DOHH2 (cell line): Measurements from ENCODE around the gene BIVM.

Source experiments
- EZH2phosphoT487 ChIP-seq: fragments of 200-600 bp; sonication (generic); IDR thresholded peaks from 2 replicates; pipeline ENCODE4 v1.6.1; 2017; ENCODE audit warnings: borderline replicate concordance, mild to moderate bottlenecking, antibody characterized with exemption, low read length, moderate library complexity, mixed read lengths
- TF ChIP-seq, protein P1 (sequence below): fragments of 200-600 bp; sonication (generic); IDR thresholded peaks from one replicate; pipeline ENCODE4 v1.5.1; 2014; ENCODE audit warnings: antibody characterized with exemption, mild to moderate bottlenecking, low read depth, low read length; ENCODE audit not compliant: poor library complexity, severe bottlenecking

DNA sequence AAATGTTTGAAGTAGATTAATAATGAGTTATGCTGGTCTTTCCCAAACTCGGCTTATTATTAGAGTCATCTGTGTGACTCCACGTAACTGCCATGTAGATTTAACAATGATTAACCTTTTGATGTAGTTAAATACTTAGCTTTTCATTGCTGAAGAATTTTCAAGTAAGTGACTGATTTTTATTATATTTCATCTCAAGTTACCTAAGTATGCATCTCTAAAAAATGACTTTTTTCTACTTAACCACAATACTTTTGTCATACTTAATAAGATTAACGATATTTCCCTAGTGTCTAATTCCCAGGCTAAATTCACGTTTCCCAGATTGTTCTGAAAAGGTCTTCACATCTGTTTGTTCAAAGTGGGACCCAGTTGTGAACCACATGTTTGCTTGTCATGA lies 17.8 kb downstream of the BIVM start:
- TF ChIP-seq, protein P1, sequence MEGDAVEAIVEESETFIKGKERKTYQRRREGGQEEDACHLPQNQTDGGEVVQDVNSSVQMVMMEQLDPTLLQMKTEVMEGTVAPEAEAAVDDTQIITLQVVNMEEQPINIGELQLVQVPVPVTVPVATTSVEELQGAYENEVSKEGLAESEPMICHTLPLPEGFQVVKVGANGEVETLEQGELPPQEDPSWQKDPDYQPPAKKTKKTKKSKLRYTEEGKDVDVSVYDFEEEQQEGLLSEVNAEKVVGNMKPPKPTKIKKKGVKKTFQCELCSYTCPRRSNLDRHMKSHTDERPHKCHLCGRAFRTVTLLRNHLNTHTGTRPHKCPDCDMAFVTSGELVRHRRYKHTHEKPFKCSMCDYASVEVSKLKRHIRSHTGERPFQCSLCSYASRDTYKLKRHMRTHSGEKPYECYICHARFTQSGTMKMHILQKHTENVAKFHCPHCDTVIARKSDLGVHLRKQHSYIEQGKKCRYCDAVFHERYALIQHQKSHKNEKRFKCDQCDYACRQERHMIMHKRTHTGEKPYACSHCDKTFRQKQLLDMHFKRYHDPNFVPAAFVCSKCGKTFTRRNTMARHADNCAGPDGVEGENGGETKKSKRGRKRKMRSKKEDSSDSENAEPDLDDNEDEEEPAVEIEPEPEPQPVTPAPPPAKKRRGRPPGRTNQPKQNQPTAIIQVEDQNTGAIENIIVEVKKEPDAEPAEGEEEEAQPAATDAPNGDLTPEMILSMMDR: no peak
- no peak for TF ChIP-seq EZH2phosphoT487
